ENCODE measurements around the gene BBS12.

The BBS12 gene

DNA sequence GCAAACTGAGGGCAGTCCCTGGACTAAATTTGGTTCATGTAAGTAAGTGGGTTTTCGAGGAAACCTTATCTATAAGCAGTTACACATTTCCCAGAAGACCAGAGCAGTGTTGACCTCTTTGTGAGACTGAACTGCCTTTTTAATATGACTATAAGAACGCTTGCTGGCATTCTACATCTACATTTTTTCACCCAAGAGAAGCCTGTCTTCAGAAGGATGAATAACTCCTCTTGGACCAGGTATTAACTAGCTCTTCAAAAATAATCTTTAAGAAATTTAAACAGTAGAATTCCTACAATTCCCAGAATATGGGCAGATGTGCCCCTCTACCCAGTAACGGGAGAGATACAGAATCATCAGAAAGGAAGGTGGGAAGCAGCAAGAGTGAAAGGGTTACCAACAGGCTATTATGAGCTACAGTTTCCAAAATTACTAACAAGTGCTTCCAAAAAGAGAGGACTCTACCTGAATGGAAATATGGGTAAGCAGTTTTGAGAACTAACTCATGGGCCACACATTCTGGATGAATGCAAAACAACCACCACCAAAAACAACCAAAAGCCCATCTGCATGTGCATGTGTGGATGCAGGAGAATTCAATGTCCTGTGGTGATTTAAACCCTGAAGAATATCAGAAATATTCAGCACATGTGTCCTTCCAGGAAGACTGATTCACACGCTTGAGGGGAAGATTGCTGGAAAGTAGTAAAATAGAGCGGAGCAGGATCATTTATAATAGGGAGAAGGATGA lies 17.4 kb downstream of the BBS12 start:
- DNase-seq (ENCODE audit: insufficient read length, low spot score) = no peak
- TF ChIP-seq, protein P1, sequence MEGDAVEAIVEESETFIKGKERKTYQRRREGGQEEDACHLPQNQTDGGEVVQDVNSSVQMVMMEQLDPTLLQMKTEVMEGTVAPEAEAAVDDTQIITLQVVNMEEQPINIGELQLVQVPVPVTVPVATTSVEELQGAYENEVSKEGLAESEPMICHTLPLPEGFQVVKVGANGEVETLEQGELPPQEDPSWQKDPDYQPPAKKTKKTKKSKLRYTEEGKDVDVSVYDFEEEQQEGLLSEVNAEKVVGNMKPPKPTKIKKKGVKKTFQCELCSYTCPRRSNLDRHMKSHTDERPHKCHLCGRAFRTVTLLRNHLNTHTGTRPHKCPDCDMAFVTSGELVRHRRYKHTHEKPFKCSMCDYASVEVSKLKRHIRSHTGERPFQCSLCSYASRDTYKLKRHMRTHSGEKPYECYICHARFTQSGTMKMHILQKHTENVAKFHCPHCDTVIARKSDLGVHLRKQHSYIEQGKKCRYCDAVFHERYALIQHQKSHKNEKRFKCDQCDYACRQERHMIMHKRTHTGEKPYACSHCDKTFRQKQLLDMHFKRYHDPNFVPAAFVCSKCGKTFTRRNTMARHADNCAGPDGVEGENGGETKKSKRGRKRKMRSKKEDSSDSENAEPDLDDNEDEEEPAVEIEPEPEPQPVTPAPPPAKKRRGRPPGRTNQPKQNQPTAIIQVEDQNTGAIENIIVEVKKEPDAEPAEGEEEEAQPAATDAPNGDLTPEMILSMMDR (IDR thresholded peaks at IDR 0.05; ENCODE audit: insufficient read depth, missing control alignments) = no peak
- FAIRE-seq = no peak

DNA sequence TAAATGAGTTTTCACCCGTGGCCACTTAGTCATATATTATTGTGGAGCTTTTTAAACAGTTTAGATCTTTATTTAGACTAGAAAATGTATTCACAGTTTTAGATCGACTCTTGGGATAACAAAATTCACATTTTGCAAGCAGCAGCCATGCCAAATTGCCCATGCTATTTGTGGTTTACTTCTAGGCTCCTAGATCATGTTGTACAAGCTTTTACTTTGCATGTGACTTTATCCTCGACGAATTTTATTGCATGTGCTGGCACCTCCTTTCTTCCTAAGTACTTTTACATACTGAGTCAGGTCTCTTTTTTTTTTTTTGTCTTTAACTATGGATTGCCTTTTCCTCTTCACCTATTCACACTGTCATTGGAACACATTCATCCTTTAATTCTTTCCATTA lies 23.2 kb downstream of the BBS12 start:
- no peak for FAIRE-seq
- no peak for DNase-seq (ENCODE audit: insufficient read length, low spot score)
- TF ChIP-seq, protein P1 (IDR thresholded peaks at IDR 0.05; ENCODE audit: insufficient read depth, missing control alignments) = no peak

DNA sequence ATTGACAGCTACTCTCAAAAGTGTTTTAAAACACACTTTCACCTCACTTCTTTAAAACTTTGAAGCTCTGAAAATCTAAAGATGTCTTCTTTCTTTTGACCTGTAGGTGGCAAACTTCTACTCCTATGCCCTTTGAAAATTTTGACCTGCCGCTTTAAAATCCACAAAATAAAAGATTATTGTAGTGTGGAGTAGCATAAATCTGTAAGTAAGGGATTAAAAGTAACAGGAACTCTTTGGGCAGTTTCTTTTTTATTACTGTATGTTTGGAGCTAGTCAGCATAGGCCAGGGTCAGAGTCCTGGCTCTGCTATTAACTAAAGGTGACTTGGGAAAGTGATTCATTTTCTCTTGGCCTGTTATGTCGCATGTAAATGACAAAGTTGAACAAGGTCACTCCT lies 25.5 kb downstream of the BBS12 start:
- FAIRE-seq (peak; percentile 32), DNase-seq (ENCODE audit: insufficient read length, low spot score) (no peak)
- TF ChIP-seq, protein P1 (IDR thresholded peaks at IDR 0.05; ENCODE audit: insufficient read depth, missing control alignments) = peak; percentile 75

DNA sequence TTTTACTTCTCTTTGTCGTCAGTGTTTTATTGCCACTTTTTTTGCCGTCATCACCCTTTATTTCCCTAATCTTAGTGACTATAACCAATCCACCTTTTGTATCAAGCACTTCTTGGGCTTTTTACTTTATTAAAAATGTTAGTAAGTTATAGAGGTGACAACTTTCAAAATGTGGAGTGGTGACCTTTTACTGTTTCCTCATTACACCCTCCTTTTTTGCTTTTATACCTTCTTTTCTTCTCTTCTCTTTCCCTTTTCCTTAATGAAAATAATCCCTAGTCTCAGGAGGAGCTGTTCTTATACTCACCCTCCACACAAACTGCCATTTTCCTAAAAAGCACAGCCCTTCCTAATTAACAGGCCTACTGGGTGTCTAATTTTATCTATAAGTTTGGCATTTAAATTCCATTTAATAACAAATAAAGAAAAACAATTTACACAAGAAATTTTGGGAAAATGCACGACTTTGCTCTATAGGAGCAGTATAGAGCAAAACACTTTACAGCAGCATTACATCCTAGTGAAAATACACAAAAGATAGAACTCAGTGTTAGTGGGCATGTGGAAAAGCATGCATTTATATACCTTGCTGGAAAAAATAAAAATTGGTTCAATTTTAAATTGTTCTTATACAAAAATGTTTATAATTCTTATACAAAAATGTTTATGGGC lies 27.3 kb downstream of the BBS12 start:
- DNase-seq (ENCODE audit: insufficient read length, low spot score) (no peak), FAIRE-seq (no peak)
- TF ChIP-seq, protein P1 (IDR thresholded peaks at IDR 0.05; ENCODE audit: insufficient read depth, missing control alignments) = no peak

DNA sequence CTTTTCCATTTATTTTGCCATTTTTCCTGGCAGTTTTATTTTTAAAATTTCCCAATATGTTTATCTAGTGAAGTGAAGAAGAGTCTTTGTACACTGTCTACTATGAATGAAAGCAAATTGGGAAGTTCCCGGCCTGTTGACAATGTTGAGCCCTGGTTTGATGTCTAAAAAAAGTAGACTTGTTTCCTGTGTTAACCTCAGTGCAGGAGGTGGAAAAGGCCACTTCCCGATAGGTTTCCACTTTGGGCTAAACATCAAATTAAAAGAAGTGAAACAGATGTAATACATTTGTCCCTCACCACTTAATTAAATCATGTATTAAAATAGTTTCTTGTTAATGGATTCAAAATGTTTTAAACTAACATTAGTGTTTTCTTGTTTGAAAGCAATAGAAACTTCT lies 30.0 kb downstream of the BBS12 start:
- no peak for FAIRE-seq
- no peak for DNase-seq (ENCODE audit: insufficient read length, low spot score)
- TF ChIP-seq, protein P1 (IDR thresholded peaks at IDR 0.05; ENCODE audit: insufficient read depth, missing control alignments) = no peak

DNA sequence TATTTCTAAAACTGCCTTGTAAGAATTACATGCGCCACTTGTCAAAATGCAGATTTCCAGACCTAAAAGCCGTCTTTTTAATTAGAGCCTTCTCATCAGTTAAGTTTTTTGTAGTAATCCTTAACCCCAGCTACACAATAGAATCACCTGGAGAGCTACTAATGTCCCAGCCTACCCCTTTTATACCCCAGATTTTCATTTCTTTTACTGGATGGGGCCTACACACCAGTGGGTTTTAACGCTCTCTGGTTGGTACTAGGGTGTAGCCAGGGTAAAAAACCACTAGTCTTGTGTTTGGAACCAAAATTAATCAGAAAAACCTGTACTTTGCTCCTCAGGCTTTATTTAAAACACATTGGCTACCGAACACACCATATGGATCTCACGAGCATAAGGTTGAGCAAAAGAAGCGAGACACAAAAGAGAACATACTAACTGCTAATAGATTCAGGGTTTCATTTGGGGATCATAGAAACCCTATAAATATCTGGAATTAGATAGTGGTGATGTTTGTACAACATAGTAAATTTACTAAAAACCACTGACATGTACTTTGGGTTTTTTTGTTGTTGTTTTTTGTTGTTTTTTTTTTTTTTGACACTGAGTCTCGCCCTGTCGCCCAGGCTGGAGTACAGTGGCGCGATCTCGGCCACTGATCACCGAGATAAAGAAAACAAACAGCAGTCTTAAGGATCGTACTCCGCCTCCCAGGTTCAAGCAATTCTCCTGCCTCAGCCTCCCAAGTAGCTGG lies 30.6 kb downstream of the BBS12 start:
- DNase-seq (ENCODE audit: insufficient read length, low spot score) (no peak), FAIRE-seq (no peak)
- TF ChIP-seq, protein P1 (IDR thresholded peaks at IDR 0.05; ENCODE audit: insufficient read depth, missing control alignments) = no peak
